GM18909 (cell line): ENCODE results near the gene ZBTB7C.

Source experiments
- ATAC-seq: cut with Tn5 transposase; IDR thresholded peaks from one replicate; pipeline ENCODE4 v1.9.1; 2021; ENCODE audit warnings: mild to moderate bottlenecking; ENCODE audit not compliant: unreplicated experiment, poor library complexity

ZBTB7C gene

GRCh38 chr18:48084041-48084757 lies 325.0 kb downstream of the ZBTB7C start:
- ATAC-seq, result no peak

- ATAC-seq, result no peak
Measured at GRCh38 chr18:48080546-48080945, 328.6 kb downstream of the ZBTB7C start.

DNA sequence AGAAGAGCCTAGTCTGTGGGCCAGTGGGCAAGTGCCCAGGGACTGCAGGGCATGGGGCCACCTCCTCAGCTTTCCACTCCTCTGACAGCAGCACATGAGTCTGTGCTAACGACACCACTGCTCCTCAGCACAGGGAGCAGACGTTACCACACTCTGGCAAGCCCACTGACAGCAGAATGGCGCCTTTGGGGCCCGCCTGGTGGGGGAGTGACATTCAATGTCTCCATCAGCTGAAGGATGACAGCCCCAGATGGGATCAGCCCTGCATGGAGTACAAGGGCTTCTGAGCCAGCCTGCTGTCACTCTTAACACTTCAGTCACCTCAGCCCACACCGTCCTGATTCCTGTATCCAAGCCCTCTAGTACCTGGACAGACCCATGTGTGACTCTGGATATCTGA lies 329.3 kb downstream of the ZBTB7C start:
- no peak for ATAC-seq

DNA sequence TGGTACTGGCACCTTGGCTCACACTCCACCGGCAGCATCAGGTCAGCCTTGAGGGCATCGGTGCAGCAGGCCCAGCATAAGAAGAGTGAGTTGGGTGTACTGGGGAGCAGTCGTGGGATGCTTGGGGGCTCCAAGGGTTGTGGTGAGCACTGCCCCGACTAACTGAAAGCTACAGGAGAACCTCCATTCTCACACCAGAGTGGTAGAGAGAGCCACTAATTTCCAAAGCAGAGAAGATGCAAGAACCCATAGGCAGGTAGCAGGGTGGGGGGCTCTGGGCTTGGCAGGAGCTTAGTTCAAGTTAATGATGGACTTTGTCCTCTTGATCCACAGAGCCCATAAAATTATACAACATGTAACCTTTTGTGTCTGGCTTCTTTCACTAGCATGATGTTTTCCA lies 330.7 kb downstream of the ZBTB7C start:
- no peak for ATAC-seq

DNA sequence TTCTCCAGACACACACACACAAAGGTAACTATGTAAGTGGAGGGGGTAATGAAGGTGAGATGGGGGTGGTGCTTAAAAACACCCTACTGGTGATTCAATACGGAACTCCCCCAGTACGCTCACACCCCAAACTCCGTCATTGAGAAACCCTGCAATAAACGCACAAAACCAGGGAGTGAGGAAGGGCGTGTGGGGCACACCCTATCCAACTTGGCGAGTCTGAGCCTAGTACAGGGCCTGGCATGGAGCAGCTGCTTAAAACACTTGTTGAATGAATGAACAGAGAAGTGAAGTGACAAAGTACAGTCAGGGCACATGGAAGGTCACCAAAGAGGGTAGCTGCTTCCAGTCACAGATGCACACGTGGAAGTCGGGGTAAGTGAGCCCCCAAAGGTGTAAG lies 331.9 kb downstream of the ZBTB7C start:
- no peak for ATAC-seq

DNA sequence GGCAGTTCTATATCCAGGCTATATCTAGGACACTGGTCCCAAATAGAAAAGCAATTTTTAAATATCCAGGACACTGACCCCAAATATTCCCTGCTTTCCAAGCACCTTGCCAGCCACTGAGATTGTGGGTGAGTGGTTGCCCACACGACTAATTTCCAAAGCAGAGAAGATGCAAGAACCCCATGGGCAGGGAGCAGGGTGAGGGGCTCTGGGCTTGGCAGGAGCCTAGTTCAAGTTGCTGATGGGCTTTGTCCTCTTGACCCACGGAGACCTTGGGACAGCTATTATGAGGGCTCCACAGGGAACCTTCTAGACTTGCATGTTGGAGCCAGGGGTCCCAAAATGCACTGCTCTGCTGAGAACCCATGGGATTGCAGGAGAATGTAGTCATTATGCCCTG lies 332.7 kb downstream of the ZBTB7C start:
- ATAC-seq, result no peak

DNA sequence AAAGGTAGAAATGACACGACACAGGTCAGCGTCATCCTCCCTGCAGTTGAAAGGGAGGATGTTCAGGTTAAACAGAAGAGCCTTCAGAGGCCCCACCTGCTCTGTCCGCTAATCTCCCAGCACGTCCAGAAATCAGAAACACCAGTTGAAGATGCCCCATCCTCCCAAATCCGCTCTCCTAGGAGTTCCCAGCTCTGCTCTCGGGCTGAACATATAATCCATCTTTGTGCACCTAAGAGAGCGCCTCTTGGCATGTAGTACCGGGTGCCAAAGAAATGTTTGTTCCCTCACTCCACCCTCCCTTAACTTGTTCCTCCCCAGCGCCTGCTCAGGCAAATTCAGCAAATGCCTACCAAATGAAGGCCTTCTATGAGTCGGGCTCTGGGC lies 333.5 kb downstream of the ZBTB7C start:
- no peak for ATAC-seq

DNA sequence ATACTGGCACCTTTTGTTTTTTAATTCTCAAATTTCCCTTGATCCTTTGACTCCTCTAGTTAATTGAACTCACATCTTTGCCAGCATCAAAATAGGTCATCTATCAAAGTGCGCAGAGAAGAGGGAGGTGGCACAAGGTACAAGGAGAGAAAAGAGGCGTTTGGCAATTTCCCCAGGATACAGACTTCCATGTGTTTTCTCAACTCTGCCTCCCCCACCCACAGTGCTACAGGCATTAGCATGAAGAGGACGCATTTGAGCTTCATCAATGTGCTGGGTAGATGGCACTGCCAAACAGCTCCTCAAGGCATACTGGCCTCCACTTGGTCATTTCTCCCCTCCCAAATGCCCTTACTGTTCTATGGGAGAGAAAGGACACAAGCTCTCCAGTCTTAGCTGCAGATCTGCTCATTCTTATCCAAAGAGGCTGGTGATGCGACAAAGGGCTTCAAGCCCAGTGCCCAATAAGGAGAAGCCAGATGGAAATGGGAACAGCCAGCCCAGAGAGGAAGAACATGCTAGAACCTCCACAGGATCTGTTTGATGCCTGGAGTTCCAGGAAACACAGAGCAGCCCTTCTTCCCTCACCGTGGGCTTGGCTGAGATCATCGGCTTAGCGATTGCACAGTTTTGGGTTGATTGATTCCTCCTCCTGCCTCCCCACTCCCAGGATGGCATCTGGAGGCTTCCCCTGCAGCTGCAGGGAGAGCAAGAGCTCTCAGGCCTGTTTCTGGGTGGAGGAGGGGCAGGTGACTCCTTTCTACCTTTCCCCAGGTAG lies 334.1 kb downstream of the ZBTB7C start:
- no peak for ATAC-seq

GRCh38 chr18:48073211-48073930 lies 335.8 kb downstream of the ZBTB7C start:
- no peak for ATAC-seq

- no peak for ATAC-seq
Measured at GRCh38 chr18:48072428-48073204, 336.6 kb downstream of the ZBTB7C start.

GRCh38 chr18:48068916-48069445 lies 340.2 kb downstream of the ZBTB7C start:
- no peak for ATAC-seq

- no peak for ATAC-seq
Measured at GRCh38 chr18:48066225-48066652, 342.9 kb downstream of the ZBTB7C start.

GRCh38 chr18:48065601-48065995 lies 343.6 kb downstream of the ZBTB7C start:
- no peak for ATAC-seq

DNA sequence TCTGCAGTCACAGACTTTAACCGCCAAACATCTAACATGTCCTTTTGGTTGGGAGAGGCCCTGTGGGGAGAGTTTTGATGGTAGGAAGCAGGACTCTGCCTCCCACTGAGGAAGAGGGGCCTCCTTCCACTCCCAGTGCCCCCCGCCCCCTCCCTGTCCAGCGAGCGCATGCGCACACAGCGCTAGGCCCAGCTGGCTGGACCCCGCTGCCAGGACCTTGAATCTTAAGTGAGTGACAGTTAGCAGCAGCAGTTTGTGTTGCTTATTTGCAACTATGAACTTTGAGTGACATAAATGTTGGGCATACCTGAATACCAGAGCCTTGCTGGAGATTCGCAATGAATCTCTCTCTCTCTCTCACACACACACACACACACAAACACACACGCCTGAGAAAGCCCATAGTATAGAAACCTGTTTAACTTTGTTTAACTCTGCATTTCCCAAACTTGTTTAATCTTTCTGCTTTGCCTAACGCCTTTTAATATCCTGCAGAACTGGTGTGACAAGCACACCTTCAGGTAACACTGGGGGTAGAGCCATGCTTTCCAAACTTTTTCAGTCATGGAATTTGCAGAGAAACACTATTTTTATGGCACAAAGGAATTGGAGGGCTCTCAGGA lies 344.1 kb downstream of the ZBTB7C start:
- ATAC-seq, result no peak

- ATAC-seq, result no peak
Measured at GRCh38 chr18:48061781-48062570, 347.2 kb downstream of the ZBTB7C start.

GRCh38 chr18:48060970-48061369 lies 348.2 kb downstream of the ZBTB7C start:
- ATAC-seq, result no peak

- ATAC-seq, result no peak
Measured at GRCh38 chr18:48060346-48060745, 348.8 kb downstream of the ZBTB7C start.

DNA sequence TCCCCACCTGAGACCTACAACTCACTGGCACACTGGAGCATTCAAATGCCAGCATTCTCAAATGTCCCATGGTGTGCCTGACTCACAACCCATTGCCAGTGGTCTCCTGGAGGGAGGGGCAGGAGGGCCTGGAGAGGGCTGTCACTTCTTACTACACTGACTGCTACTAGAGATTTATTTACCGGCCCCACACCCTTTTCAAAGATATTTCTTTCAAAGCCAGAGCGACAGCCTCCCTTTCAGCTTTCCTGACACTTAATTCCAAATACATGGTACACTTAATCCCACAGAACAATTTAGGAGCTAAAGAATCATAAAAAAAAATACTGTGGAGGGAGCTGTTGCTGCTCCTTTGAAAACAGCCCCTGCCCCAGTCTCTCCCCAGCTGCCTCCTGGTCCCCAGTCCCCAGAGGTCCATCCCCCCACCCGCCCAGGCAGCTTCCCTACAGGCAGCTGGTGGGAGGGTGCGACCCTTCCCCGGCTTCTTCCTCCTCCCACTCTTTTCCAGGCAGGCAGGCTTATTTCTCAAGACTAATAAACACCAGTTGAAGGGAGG lies 349.6 kb downstream of the ZBTB7C start:
- no peak for ATAC-seq

DNA sequence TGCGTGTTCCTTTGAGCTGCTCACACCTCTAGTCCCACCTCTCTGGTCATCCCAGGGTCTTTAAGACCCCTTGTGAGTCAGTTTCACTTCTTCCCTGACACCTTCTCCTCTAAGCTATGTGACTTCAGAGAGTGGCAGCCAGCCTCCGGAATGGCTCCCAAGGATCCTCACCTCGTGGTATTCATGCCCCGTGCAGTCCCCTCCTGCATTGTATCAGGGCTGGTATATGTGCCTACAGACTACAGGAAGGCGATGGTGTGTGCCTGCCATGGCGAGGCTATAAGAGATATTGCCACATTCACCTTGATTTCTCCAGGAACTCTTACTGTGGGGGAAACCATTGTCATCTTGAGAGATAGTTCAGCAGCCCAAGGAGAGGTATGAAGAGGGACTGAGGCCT lies 350.7 kb downstream of the ZBTB7C start:
- no peak for ATAC-seq
